LHCN-M2 (cell line): ENCODE results near the gene ABCA7. TPM values are rescaled to one million over a fixed set of nuclear protein-coding genes. Genes with fewer than 3 reads are reported as not detected.

Experiments
- DNase-seq: peaks from one replicate; pipeline ENCODE4 v3.0.0-alpha.2; 2012; ENCODE audit warnings: low read depth
- polyA plus RNA-seq: library from polyadenylated mRNA; unstranded; fragments of >200 nt; gene quantifications from one replicate; pipeline ENCODE4 v1.2.1, GENCODE V29; 2012; ENCODE audit warnings: missing spikeins
- total RNA-seq: library from RNA; depleted of rRNA; stranded (reverse); fragments of >200 nt; gene quantifications from 2 replicates; pipeline ENCODE4 v1.2.3, GENCODE V29; 2014; rRNA removed

ABCA7 gene
- 18.1 and 21.5 TPM in 2 replicates for total RNA-seq
- polyA plus RNA-seq: 13.5 TPM

GRCh38 chr19:1039646-1040475, at the start of gene ABCA7:
TSS of gene ABCA7 (plus strand) at chr19:1040107. CDS start at chr19:1041362, 1,255 bp downstream.
- peak; percentile 92 for DNase-seq

GRCh38 chr19:990119-990571, 49.8 kb upstream of the ABCA7 start:
- DNase-seq: no peak

GRCh38 chr19:990746-991145, 49.2 kb upstream of the ABCA7 start:
- no peak for DNase-seq

GRCh38 chr19:991174-991931, 48.6 kb upstream of the ABCA7 start:
- DNase-seq: peak; percentile 39

- DNase-seq: no peak
Observed at GRCh38 chr19:991932-992669, 47.8 kb upstream of the ABCA7 start.

GRCh38 chr19:992670-993055, 47.2 kb upstream of the ABCA7 start:
- DNase-seq: no peak

GRCh38 chr19:993361-993830, 46.5 kb upstream of the ABCA7 start:
- DNase-seq: no peak

GRCh38 chr19:993831-994393, 46.0 kb upstream of the ABCA7 start:
- DNase-seq: no peak

GRCh38 chr19:994516-994915, 45.4 kb upstream of the ABCA7 start:
- no peak for DNase-seq

GRCh38 chr19:995051-995827, 44.7 kb upstream of the ABCA7 start:
- DNase-seq: no peak

- DNase-seq: no peak
Observed at GRCh38 chr19:996051-996838, 43.7 kb upstream of the ABCA7 start.

GRCh38 chr19:998064-998463, 41.8 kb upstream of the ABCA7 start:
- no peak for DNase-seq

- no peak for DNase-seq
Observed at GRCh38 chr19:999379-999719, 40.6 kb upstream of the ABCA7 start.

- DNase-seq: peak; percentile 36
Observed at GRCh38 chr19:1000095-1000494, 39.8 kb upstream of the ABCA7 start, which contains the start of gene GRIN3B. TSS of gene GRIN3B (plus strand) at chr19:1000419. CDS start at chr19:1000438, 19 bp downstream.

GRCh38 chr19:1000591-1001537, 39.0 kb upstream of the ABCA7 start:
- DNase-seq: no peak

GRCh38 chr19:1001538-1002166, 38.3 kb upstream of the ABCA7 start:
- no peak for DNase-seq

GRCh38 chr19:1002600-1002999, 37.3 kb upstream of the ABCA7 start:
- DNase-seq: no peak

GRCh38 chr19:1003283-1003682, 36.6 kb upstream of the ABCA7 start:
- no peak for DNase-seq
